ENCODE data around the gene TSTD1.

- TF ChIP-seq POLR2AphosphoS5 (IDR thresholded peaks at IDR 0.05), result no peak
- TF ChIP-seq CTCF (IDR thresholded peaks at IDR 0.05), result peak; percentile 55 to 66
Observed at GRCh38 chr1:161071886-161072371, 33.2 kb upstream of the TSTD1 start.

Data from suprapubic skin (tissue), 3 donors.